Measurements from ENCODE around the gene UTP4.

UTP4 gene

GRCh38 chr16:69111216-69111875 lies 21.1 kb upstream of the UTP4 start:
- TF ChIP-seq, protein P1, sequence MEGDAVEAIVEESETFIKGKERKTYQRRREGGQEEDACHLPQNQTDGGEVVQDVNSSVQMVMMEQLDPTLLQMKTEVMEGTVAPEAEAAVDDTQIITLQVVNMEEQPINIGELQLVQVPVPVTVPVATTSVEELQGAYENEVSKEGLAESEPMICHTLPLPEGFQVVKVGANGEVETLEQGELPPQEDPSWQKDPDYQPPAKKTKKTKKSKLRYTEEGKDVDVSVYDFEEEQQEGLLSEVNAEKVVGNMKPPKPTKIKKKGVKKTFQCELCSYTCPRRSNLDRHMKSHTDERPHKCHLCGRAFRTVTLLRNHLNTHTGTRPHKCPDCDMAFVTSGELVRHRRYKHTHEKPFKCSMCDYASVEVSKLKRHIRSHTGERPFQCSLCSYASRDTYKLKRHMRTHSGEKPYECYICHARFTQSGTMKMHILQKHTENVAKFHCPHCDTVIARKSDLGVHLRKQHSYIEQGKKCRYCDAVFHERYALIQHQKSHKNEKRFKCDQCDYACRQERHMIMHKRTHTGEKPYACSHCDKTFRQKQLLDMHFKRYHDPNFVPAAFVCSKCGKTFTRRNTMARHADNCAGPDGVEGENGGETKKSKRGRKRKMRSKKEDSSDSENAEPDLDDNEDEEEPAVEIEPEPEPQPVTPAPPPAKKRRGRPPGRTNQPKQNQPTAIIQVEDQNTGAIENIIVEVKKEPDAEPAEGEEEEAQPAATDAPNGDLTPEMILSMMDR (conservative IDR thresholded peaks at IDR 0.05; ENCODE audit: low read depth, low read length), result no peak
- DNase-seq (ENCODE audit: low read depth), result no peak
- H3K4me3 ChIP-seq (ENCODE audit: low read length), result no peak overlapping the region

- no peak for DNase-seq (ENCODE audit: low read depth)
- H3K4me3 ChIP-seq (ENCODE audit: low read length), result no peak overlapping the region
- TF ChIP-seq, protein P1 (conservative IDR thresholded peaks at IDR 0.05; ENCODE audit: low read depth, low read length), result no peak
Observed at GRCh38 chr16:69111876-69112230, 20.6 kb upstream of the UTP4 start.

GRCh38 chr16:69112285-69113129 lies 19.9 kb upstream of the UTP4 start:
- DNase-seq (ENCODE audit: low read depth), result no peak
- TF ChIP-seq, protein P1 (conservative IDR thresholded peaks at IDR 0.05; ENCODE audit: low read depth, low read length), result peak; percentile 86
- no peak overlapping the region for H3K4me3 ChIP-seq (ENCODE audit: low read length)

DNA sequence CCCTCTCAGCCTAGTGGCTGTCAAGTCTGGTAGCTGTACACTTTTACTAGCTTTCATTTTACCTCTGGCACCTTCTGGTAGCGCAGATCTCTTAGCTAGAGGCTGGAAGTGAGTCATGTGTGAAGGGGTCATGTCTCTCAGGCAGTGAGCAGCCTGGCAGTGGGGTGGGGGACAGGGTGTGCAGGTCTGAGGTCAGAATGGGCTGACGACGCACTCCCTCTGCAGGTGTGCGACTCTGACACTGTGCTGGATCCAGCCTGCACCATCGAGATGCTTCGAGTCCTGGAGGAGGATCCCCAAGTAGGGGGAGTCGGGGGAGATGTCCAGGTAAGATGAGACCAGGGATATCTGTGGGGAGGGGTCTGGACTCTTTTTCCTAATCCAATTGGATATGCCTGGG lies 19.2 kb upstream of the UTP4 start:
- H3K4me3 ChIP-seq (ENCODE audit: low read length), result no peak overlapping the region
- no peak for DNase-seq (ENCODE audit: low read depth)
- TF ChIP-seq, protein P1 (conservative IDR thresholded peaks at IDR 0.05; ENCODE audit: low read depth, low read length), result no peak

- no peak for DNase-seq (ENCODE audit: low read depth)
- no peak overlapping the region for H3K4me3 ChIP-seq (ENCODE audit: low read length)
- TF ChIP-seq, protein P1 (conservative IDR thresholded peaks at IDR 0.05; ENCODE audit: low read depth, low read length), result no peak
Observed at GRCh38 chr16:69114346-69114975, 18.0 kb upstream of the UTP4 start.

GRCh38 chr16:69114976-69115355 lies 17.5 kb upstream of the UTP4 start:
- no peak for DNase-seq (ENCODE audit: low read depth)
- H3K4me3 ChIP-seq (ENCODE audit: low read length), result no peak overlapping the region
- TF ChIP-seq, protein P1 (conservative IDR thresholded peaks at IDR 0.05; ENCODE audit: low read depth, low read length), result no peak
